IPS DF 4.7 (cell line): ENCODE results near the gene BOD1.

Experiments
- DNase-seq: peaks from one replicate; pipeline ENCODE4 v3.0.0-alpha.2; 2013; ENCODE audit warnings: low spot score; ENCODE audit errors: extremely low read depth

The BOD1 gene

GRCh38 chr5:173577166-173577565 is 39.3 kb downstream of the BOD1 start:
- DNase-seq, result no peak

GRCh38 chr5:173575985-173576384 is 40.5 kb downstream of the BOD1 start:
- DNase-seq, result no peak

GRCh38 chr5:173574983-173575382 is 41.5 kb downstream of the BOD1 start:
- DNase-seq, result no peak

GRCh38 chr5:173573126-173573960 is 43.1 kb downstream of the BOD1 start:
- no peak for DNase-seq

GRCh38 chr5:173572431-173573125 is 43.9 kb downstream of the BOD1 start:
- DNase-seq, result no peak

GRCh38 chr5:173570321-173571090 is 45.9 kb downstream of the BOD1 start:
- no peak for DNase-seq

- DNase-seq, result no peak
Observed at GRCh38 chr5:173568703-173569102, 47.7 kb downstream of the BOD1 start.

GRCh38 chr5:173568128-173568527 is 48.3 kb downstream of the BOD1 start:
- DNase-seq, result no peak

GRCh38 chr5:173567548-173567947 is 48.9 kb downstream of the BOD1 start:
- DNase-seq, result no peak

GRCh38 chr5:173565491-173566072 is 50.9 kb downstream of the BOD1 start:
- DNase-seq, result no peak

- no peak for DNase-seq
Observed at GRCh38 chr5:173564106-173564505, 52.3 kb downstream of the BOD1 start.

- DNase-seq, result no peak
Observed at GRCh38 chr5:173563246-173563645, 53.2 kb downstream of the BOD1 start.

GRCh38 chr5:173562451-173562850 is 54.0 kb downstream of the BOD1 start:
- DNase-seq, result no peak
